Mesenchymal stem cell (in vitro differentiated cells and primary cell): ENCODE data around the gene NEU4. TPM values are rescaled to one million over a fixed set of nuclear protein-coding genes. Genes with fewer than 3 reads are reported as not detected.
"Not testable (repeated sequence)": the region's sequence is repeated elsewhere in the genome, so short reads cannot be mapped to it uniquely, and the experiment has no call there.

Source experiments
- DNase-seq: peaks from one replicate; pipeline ENCODE4 v3.0.0-alpha.2; 2013
- H2AFZ ChIP-seq: one replicate; pipeline ENCODE4 v1.6.1; 2013; ENCODE audit warnings: low read depth, mild to moderate bottlenecking, control low read depth, inconsistent platforms, low read length, moderate library complexity
- H2AK5ac ChIP-seq: 2 replicates; pipeline ENCODE4 v1.6.1; 2013; ENCODE audit warnings: low read length, moderate library complexity, mild to moderate bottlenecking, inconsistent platforms; ENCODE audit not compliant: severe bottlenecking
- H2BK120ac ChIP-seq: one replicate; pipeline ENCODE4 v1.6.1; 2013; ENCODE audit warnings: low read depth, mild to moderate bottlenecking, inconsistent platforms, low read length, moderate library complexity
- H2BK12ac ChIP-seq, 2 experiments: one replicate each; pipeline ENCODE4 v1.6.1; 2013; ENCODE audit warnings: inconsistent platforms in 2 of 2, low read length in 2 of 2, mild to moderate bottlenecking in 2 of 2, moderate library complexity in 2 of 2, control low read depth in 1 of 2
- H2BK15ac ChIP-seq: one replicate; pipeline ENCODE4 v1.6.1; 2013; ENCODE audit warnings: mild to moderate bottlenecking, low read depth, inconsistent platforms; ENCODE audit not compliant: poor library complexity, severe bottlenecking
- H2BK5ac ChIP-seq: 2 replicates; pipeline ENCODE4 v1.6.1; 2013; ENCODE audit warnings: low read depth, mild to moderate bottlenecking, low read length, control low read depth, inconsistent platforms; ENCODE audit not compliant: poor library complexity, severe bottlenecking
- H3K14ac ChIP-seq, 2 experiments: one replicate each; pipeline ENCODE4 v1.6.1; 2013; ENCODE audit warnings: inconsistent platforms in 2 of 2, low read length in 2 of 2, control low read depth in 1 of 2, mild to moderate bottlenecking in 1 of 2, moderate library complexity in 1 of 2
- H3K18ac ChIP-seq, 2 experiments: one replicate each; pipeline ENCODE4 v1.6.1; 2013; ENCODE audit warnings: inconsistent platforms in 2 of 2, low read length in 2 of 2, control low read depth in 1 of 2, low read depth in 1 of 2, mild to moderate bottlenecking in 1 of 2
- H3K23ac ChIP-seq, 2 experiments: one replicate each; pipeline ENCODE4 v1.6.1; 2013; ENCODE audit warnings: inconsistent platforms in 2 of 2, low read length in 2 of 2, mild to moderate bottlenecking in 2 of 2, moderate library complexity in 2 of 2, control low read depth in 1 of 2
- H3K27ac ChIP-seq: 2 replicates; pipeline ENCODE4 v1.5.1; 2013; ENCODE audit warnings: mild to moderate bottlenecking, moderate library complexity, low read length, control low read depth, inconsistent platforms; ENCODE audit not compliant: poor library complexity, severe bottlenecking
- H3K27me3 ChIP-seq, 2 experiments: 2 replicates each; pipeline versions ENCODE4 v1.6.1 to v1.7.0; 2013; ENCODE audit warnings: low read length in 2 of 2, mild to moderate bottlenecking in 2 of 2, moderate library complexity in 2 of 2, control low read depth in 1 of 2, inconsistent platforms in 1 of 2; ENCODE audit not compliant: control insufficient read depth in 1 of 2, insufficient read depth in 1 of 2
- H3K36me3 ChIP-seq, 2 experiments: 2 replicates each; pipeline versions ENCODE4 v1.6.1 to v1.7.0; 2013; ENCODE audit warnings: low read length in 2 of 2, control low read depth in 1 of 2, inconsistent platforms in 1 of 2, low read depth in 1 of 2, mild to moderate bottlenecking in 1 of 2; ENCODE audit not compliant: insufficient read depth in 2 of 2, control insufficient read depth in 1 of 2
- H3K4ac ChIP-seq, 2 experiments: one replicate each; pipeline ENCODE4 v1.6.1; 2013; ENCODE audit warnings: inconsistent platforms in 2 of 2, low read length in 2 of 2, mild to moderate bottlenecking in 2 of 2, moderate library complexity in 2 of 2, control low read depth in 1 of 2, low read depth in 1 of 2
- H3K4me1 ChIP-seq: 2 replicates; pipeline ENCODE4 v1.6.1; 2013; ENCODE audit warnings: low read depth, low read length, control low read depth; ENCODE audit not compliant: control insufficient read depth, insufficient read depth
- H3K4me2 ChIP-seq: 2 replicates; pipeline ENCODE4 v1.6.1; 2013; ENCODE audit warnings: low read length, mild to moderate bottlenecking, inconsistent platforms; ENCODE audit not compliant: poor library complexity, severe bottlenecking
- H3K4me3 ChIP-seq, 2 experiments: 2 replicates each; pipeline versions ENCODE4 v1.5.1 to v1.7.0; 2013; ENCODE audit warnings: low read length in 2 of 2, mild to moderate bottlenecking in 2 of 2, control low read depth in 1 of 2, low read depth in 1 of 2; ENCODE audit not compliant: insufficient read depth in 1 of 2
- H3K79me1 ChIP-seq: replicated peaks from 2 replicates; pipeline ENCODE4 v1.6.1; 2013; ENCODE audit warnings: mild to moderate bottlenecking, control low read depth, low read length, inconsistent platforms; ENCODE audit not compliant: poor library complexity, severe bottlenecking
- H3K9ac ChIP-seq: 2 replicates; pipeline ENCODE4 v1.7.0; 2013; ENCODE audit warnings: mild to moderate bottlenecking, low read length, moderate library complexity
- H3K9me3 ChIP-seq: 2 replicates; pipeline ENCODE4 v1.7.0; 2013; ENCODE audit warnings: mild to moderate bottlenecking, low read length; ENCODE audit not compliant: control insufficient read depth
- H4K8ac ChIP-seq: one replicate; pipeline ENCODE4 v1.6.1; 2013; ENCODE audit warnings: inconsistent platforms, mild to moderate bottlenecking, low read length, moderate library complexity
- H4K91ac ChIP-seq: one replicate; pipeline ENCODE4 v1.6.1; 2013; ENCODE audit warnings: mild to moderate bottlenecking, low read length, inconsistent platforms
- WGBS: methylation state at CpG from one replicate; pipeline ENCODE4 v1.1.7; 2013; ENCODE audit warnings: mixed read lengths; 5-methylcytosine and 5-hydroxymethylcytosine counted together
- polyA plus RNA-seq, 2 experiments: library from polyadenylated mRNA; stranded (reverse); fragments of 200-250 nt; gene quantifications; one replicate each; pipeline ENCODE4 v1.2.3, GENCODE V29; 2013

NEU4 gene
- not detected for polyA plus RNA-seq (2013, experiment 1 of 2)
- polyA plus RNA-seq (2013, experiment 2 of 2) = 0.11 TPM

DNA sequence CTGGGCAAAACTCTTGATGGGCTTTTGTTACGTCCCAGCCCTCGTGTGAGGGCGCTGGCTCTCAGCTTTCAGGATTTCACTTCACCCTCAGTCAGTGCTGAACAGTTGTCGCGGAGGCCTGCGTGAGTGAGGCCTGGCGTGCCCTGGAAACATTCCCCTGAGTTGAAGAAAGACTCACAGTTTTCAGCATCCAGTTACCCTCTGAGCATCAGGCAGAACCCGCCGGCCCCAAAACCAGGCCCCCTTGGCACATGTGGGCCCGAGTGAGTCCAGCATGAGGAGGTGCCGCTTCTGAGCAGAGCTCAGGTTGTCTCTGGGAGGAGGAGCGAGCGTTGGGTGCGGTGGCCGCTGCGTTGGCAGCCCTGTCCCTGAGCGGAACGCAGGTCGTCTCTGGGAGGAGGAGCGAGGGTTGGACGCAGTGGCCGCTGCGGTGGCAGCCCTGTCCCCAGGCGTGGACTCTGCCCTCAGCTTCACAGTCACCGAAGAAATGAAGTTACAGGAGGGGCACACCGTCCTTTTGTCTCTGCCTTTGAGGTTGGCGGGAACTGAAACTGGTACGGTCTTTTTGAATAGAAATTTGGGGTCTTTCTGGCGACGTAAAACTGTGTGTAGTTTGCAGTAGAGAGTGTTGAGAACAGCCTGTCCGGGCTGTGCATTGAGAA is at the start of gene NEU4:
TSS of gene NEU4 (plus strand) at position 473 of the 662 bp plus-strand sequence. CDS start 5,292 bp downstream, outside the sequence.
- peak within 1 kb of the TSS; percentile 61 for H4K91ac ChIP-seq
- H2BK5ac ChIP-seq = no peak within 1 kb of the TSS
- no peak within 1 kb of the TSS for H3K18ac ChIP-seq
- WGBS = 91% methylated on average over 31 of the region's 31 CpGs
- no peak within 1 kb of the TSS for H2BK12ac ChIP-seq
- no peaks in the 10 kb centered on the region for H3K36me3 ChIP-seq
- no peak within 1 kb of the TSS for H3K27ac ChIP-seq
- no peak for DNase-seq
- no peak within 1 kb of the TSS for H4K8ac ChIP-seq
- H3K4ac ChIP-seq = no peak within 1 kb of the TSS
- H3K9me3 ChIP-seq = no peaks in the 10 kb centered on the region
- H3K4me3 ChIP-seq = peak within 1 kb of the TSS in 1 of 2 experiments; percentile 16
- H2AFZ ChIP-seq = no peak within 1 kb of the TSS
- H3K14ac ChIP-seq = no peak within 1 kb of the TSS
- no peak within 1 kb of the TSS for H3K23ac ChIP-seq
- H3K4me1 ChIP-seq = peaks cover 6% of the 10 kb centered on the region
- H3K4me2 ChIP-seq = no peak within 1 kb of the TSS
- H2BK15ac ChIP-seq = no peak within 1 kb of the TSS
- H2AK5ac ChIP-seq = no peak within 1 kb of the TSS
- no peak within 1 kb of the TSS for H3K9ac ChIP-seq
- H3K79me1 ChIP-seq = no peaks in the 10 kb centered on the region
- peaks cover 8 to 24% of the 10 kb centered on the region in 2 experiments for H3K27me3 ChIP-seq
- H2BK120ac ChIP-seq = no peak within 1 kb of the TSS

GRCh38 chr2:241759893-241760292 is 49.1 kb upstream of the NEU4 start:
- not testable (repeated sequence) for H2AFZ ChIP-seq, H3K23ac ChIP-seq, H2AK5ac ChIP-seq, H2BK12ac ChIP-seq, H2BK120ac ChIP-seq, H3K14ac ChIP-seq, DNase-seq, H3K4me2 ChIP-seq, H2BK15ac ChIP-seq, H3K18ac ChIP-seq, H3K9ac ChIP-seq, H2BK5ac ChIP-seq, H3K4me3 ChIP-seq, H3K27ac ChIP-seq, H3K27me3 ChIP-seq, H3K4ac ChIP-seq, H4K91ac ChIP-seq, H4K8ac ChIP-seq, H3K9me3 ChIP-seq
- WGBS = 100% methylated on average over 5 of the region's 16 CpGs
- Histone ChIP-seq H3K36me3 (peaks cover 60 to 68% of the 10 kb centered on the region in 2 experiments), H3K79me1 (peaks cover 11% of the 10 kb centered on the region), H3K4me1 (peaks cover 11% of the 10 kb centered on the region)

DNA sequence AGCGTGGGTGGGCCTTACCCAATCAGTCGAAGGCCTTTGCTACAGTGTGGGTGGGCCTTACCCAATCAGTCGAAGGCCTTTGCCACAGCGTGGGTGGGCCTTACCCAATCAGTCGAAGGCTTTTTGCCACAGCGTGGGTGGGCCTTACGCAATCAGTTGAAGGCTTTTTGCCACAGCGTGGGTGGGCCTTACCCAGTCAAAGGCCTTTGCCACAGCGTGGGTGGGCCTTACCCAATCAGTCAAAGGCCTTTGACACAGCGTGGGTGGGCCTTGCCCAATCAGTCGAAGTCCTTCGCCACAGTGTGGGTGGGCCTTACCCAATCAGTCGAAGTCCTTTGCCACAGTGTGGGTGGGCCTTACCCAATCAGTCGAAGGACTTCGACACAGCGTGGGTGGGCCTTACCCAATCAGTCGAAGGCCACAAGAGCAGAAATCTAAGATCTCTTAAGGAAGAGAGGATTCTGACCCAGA is 48.7 kb upstream of the NEU4 start:
- H3K27me3 ChIP-seq = no peaks in the 10 kb centered on the region
- no peak overlapping the region for H3K27ac ChIP-seq
- no peak overlapping the region for H3K9ac ChIP-seq
- no peak for DNase-seq
- peaks cover 11% of the 10 kb centered on the region for H3K4me1 ChIP-seq
- no peak overlapping the region for H3K23ac ChIP-seq
- no peak overlapping the region for H2AK5ac ChIP-seq
- H4K91ac ChIP-seq = no peak overlapping the region
- H3K36me3 ChIP-seq = peaks cover 57 to 66% of the 10 kb centered on the region in 2 experiments
- no peak overlapping the region for H3K18ac ChIP-seq
- H3K4me3 ChIP-seq = peak overlapping the region in 1 of 2 experiments; percentile 26
- H2BK15ac ChIP-seq = no peak overlapping the region
- 97% methylated on average over 17 of the region's 17 CpGs for WGBS
- peaks cover 12% of the 10 kb centered on the region for H3K79me1 ChIP-seq
- H2AFZ ChIP-seq = no peak overlapping the region
- no peak overlapping the region for H3K4ac ChIP-seq
- no peaks in the 10 kb centered on the region for H3K9me3 ChIP-seq
- peak overlapping the region; percentile 24 for H4K8ac ChIP-seq
- H3K14ac ChIP-seq = no peak overlapping the region
- H3K4me2 ChIP-seq = no peak overlapping the region
- no peak overlapping the region for H2BK5ac ChIP-seq
- no peak overlapping the region for H2BK120ac ChIP-seq
- no peak overlapping the region for H2BK12ac ChIP-seq

DNA sequence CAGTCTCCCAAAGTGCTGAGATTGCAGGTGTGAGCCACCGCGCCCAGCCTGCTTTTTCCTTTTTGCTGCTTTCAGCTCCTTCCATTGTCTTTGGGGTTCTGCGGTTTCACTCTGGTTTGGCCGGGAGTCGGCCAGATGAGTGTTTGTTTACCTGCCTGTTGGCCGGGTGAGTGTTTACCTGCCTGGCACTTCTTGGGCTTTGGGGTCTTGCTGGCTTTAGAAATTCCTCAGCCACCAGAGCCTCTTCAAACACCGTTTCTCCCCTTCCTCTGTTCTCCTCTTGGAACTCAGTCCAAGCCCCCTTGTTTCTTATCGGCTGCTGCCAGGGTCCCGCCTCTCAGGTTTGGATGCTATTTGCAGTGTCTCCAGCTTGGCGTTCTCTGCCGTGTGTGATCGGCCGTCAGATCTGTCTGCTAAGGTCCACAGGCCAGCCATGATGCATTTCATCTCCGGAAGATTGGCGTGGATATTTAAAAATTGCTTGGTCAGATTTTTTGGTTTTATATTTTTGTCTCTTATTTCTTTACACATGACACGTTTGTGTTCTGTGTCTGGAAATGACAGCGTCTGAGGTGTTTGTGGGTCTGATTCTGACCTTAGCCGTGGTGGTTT is 46.6 kb upstream of the NEU4 start:
- no peak overlapping the region for H4K8ac ChIP-seq
- peak overlapping the region; percentile 31 for H2BK5ac ChIP-seq
- peaks cover 45 to 47% of the 10 kb centered on the region in 2 experiments for H3K36me3 ChIP-seq
- no peaks in the 10 kb centered on the region for H3K27me3 ChIP-seq
- H4K91ac ChIP-seq = no peak overlapping the region
- peaks cover 11% of the 10 kb centered on the region for H3K4me1 ChIP-seq
- no peak overlapping the region for H3K14ac ChIP-seq
- peaks cover 12% of the 10 kb centered on the region for H3K79me1 ChIP-seq
- H2BK15ac ChIP-seq = no peak overlapping the region
- no peak overlapping the region for H3K4me3 ChIP-seq
- DNase-seq = no peak
- no peak overlapping the region for H2AFZ ChIP-seq
- H3K23ac ChIP-seq = no peak overlapping the region
- H3K18ac ChIP-seq = no peak overlapping the region
- no peak overlapping the region for H2BK12ac ChIP-seq
- 90% methylated on average over 18 of the region's 18 CpGs for WGBS
- H3K4me2 ChIP-seq = no peak overlapping the region
- no peaks in the 10 kb centered on the region for H3K9me3 ChIP-seq
- H3K27ac ChIP-seq = no peak overlapping the region
- no peak overlapping the region for H2AK5ac ChIP-seq
- no peak overlapping the region for H2BK120ac ChIP-seq
- H3K9ac ChIP-seq = no peak overlapping the region
- no peak overlapping the region for H3K4ac ChIP-seq
